K562 (cell line): Measurements from ENCODE around the gene CCN5. TPM values are rescaled to one million over a fixed set of nuclear protein-coding genes. Genes with fewer than 3 reads are reported as not detected.

ENCODE experiments used
- ATAC-seq: fragments of 200-7000 bp; cut with Tn5 transposase; 3 replicates; pipeline ENCODE4 v1.9.1; 2020; ENCODE audit warnings: moderate library complexity
- BruUV-seq: library from RNA; stranded (reverse); fragments of 400-500 nt; replicated peaks from 2 replicates; lab custom pipeline; 2021; lab: Mats Ljungman, UMichigan
- CTCF ChIA-PET: fragments of 300-600 bp; formaldehyde crosslinking; extraction: SDS; loops from one replicate; lab custom pipeline; 2021; ENCODE audit warnings: low intra/inter-chr PET ratio; lab: Yijun Ruan, JAX
- POLR2A ChIA-PET: fragments of 300-600, 350-650 bp; sonication (Branson Sonifier 250); formaldehyde crosslinking; extraction: SDS; loops from one replicate; lab custom pipeline; 2021; ENCODE audit warnings: antibody characterized with exemption, inconsistent platforms; lab: Yijun Ruan, JAX
- DNase-seq, 4 experiments: peaks; one replicate each; pipeline versions ENCODE4 v3.0.0 to v3.0.0-alpha.2; 2011 to 2018; ENCODE audit warnings: low spot score in 3 of 4, mixed read lengths in 3 of 4; ENCODE audit errors: extremely low read depth in 1 of 4
- FAIRE-seq: peaks from 2 replicates; lab custom pipeline; 2011; peaks lifted over from hg19 to GRCh38; lab: Jason Lieb, UNC
- H2AFZ ChIP-seq: 2 replicates; pipeline ENCODE4 v1.6.0; 2011; ENCODE audit warnings: low read depth, low read length, control low read depth, inconsistent platforms
- H3K27ac ChIP-seq: fragments of 200-600 bp; 3 replicates; pipeline ENCODE4 v1.8.0; 2011; ENCODE audit warnings: low read depth, mild to moderate bottlenecking, control low read depth, inconsistent platforms, low read length, moderate library complexity, mixed read lengths; ENCODE audit errors: extremely low read depth
- H3K27me3 ChIP-seq, 2 experiments: fragments of 300-600 bp in 1 of 2; 2 replicates in 1 of 2; 3 replicates in 1 of 2; pipeline versions ENCODE4 v1.6.0 to v1.8.0; 2011; ENCODE audit warnings: inconsistent platforms in 2 of 2, low read length in 2 of 2, mild to moderate bottlenecking in 1 of 2, mixed read lengths in 1 of 2, moderate library complexity in 1 of 2; ENCODE audit not compliant: control insufficient read depth in 2 of 2, insufficient read depth in 2 of 2
- H3K36me3 ChIP-seq: fragments of 300-600 bp; 3 replicates; pipeline ENCODE4 v1.8.0; 2011; ENCODE audit warnings: mild to moderate bottlenecking, low read length, inconsistent platforms; ENCODE audit not compliant: control insufficient read depth, insufficient read depth
- H3K4me1 ChIP-seq, 2 experiments: fragments of 200-600 bp in 1 of 2; replicated peaks in 1 of 2; 2 replicates in 1 of 2; 3 replicates in 1 of 2; pipeline versions ENCODE4 v1.5.1 to v1.8.0; 2011; ENCODE audit warnings: inconsistent platforms in 2 of 2, low read length in 2 of 2, mild to moderate bottlenecking in 1 of 2, mixed read lengths in 1 of 2, moderate library complexity in 1 of 2; ENCODE audit not compliant: control insufficient read depth in 2 of 2, insufficient read depth in 2 of 2
- H3K4me2 ChIP-seq: 2 replicates; pipeline ENCODE4 v1.6.1; 2011; ENCODE audit warnings: low read length, control low read depth, inconsistent platforms, mixed read lengths; ENCODE audit not compliant: insufficient read depth
- H3K4me3 ChIP-seq: fragments of 200-600 bp; sonication (generic), shearing (Covaris generic); 2 replicates; pipeline ENCODE4 v1.5.1; 2016; ENCODE audit warnings: control low read depth, inconsistent platforms
- H3K79me2 ChIP-seq: fragments of 200-600 bp; 3 replicates; pipeline ENCODE4 v1.8.0; 2011; ENCODE audit warnings: low read length, inconsistent platforms; ENCODE audit not compliant: control insufficient read depth, insufficient read depth
- H3K9ac ChIP-seq, 2 experiments: 2 replicates each; pipeline versions ENCODE4 v1.6.0 to v1.6.1; 2011; ENCODE audit warnings: low read depth in 2 of 2, low read length in 2 of 2, control low read depth in 1 of 2, inconsistent platforms in 1 of 2, mild to moderate bottlenecking in 1 of 2, mixed read lengths in 1 of 2; ENCODE audit not compliant: insufficient read depth in 1 of 2
- H3K9me1 ChIP-seq: one replicate; pipeline ENCODE4 v1.6.0; 2011; ENCODE audit warnings: inconsistent platforms, mild to moderate bottlenecking, low read length, moderate library complexity; ENCODE audit not compliant: control insufficient read depth, insufficient read depth
- H3K9me3 ChIP-seq: replicated peaks from 2 replicates; pipeline ENCODE4 v1.5.1; 2011; ENCODE audit warnings: low read depth, low read length, inconsistent platforms; ENCODE audit not compliant: control insufficient read depth, insufficient read depth
- H4K20me1 ChIP-seq: replicated peaks from 2 replicates; pipeline ENCODE4 v1.6.1; 2011; ENCODE audit warnings: low read length, inconsistent platforms, mixed read lengths; ENCODE audit not compliant: control insufficient read depth, insufficient read depth
- ATF1 ChIP-seq, 2 experiments: fragments of 450-650 bp in 1 of 2; IDR thresholded peaks; 2 replicates each; pipeline ENCODE4 v1.6.1; 2016; ENCODE audit warnings: missing compliant biosample characterization in 1 of 2, missing genetic modification characterization in 1 of 2
- BRD4 ChIP-seq: fragments of 200-600 bp; sonication (generic); IDR thresholded peaks from 2 replicates; pipeline ENCODE4 v1.6.1; 2017; ENCODE audit warnings: inconsistent platforms
- EP400 ChIP-seq: fragments of 450-650 bp; IDR thresholded peaks from 2 replicates; pipeline ENCODE4 v1.6.1; 2017; ENCODE audit warnings: antibody characterized with exemption, mild to moderate bottlenecking, moderate library complexity
- GTF2E2 ChIP-seq: fragments of 200-800 bp; sonication (Bioruptor generic); IDR thresholded peaks from 2 replicates; pipeline ENCODE4 v1.6.1; 2016; ENCODE audit warnings: missing genetic modification characterization, missing compliant biosample characterization
- NCOR1 ChIP-seq: fragments of 450-650 bp; IDR thresholded peaks from 2 replicates; pipeline ENCODE4 v1.6.1; 2016; ENCODE audit warnings: mild to moderate bottlenecking, moderate library complexity
- OTX1 ChIP-seq: fragments of 450-650 bp; formaldehyde crosslinking; IDR thresholded peaks from 2 replicates; pipeline ENCODE4 v1.4.0; 2022; ENCODE audit warnings: mild to moderate bottlenecking
- SAFB ChIP-seq: fragments of 200-400 bp; formaldehyde crosslinking; IDR thresholded peaks from 2 replicates; pipeline ENCODE4 v1.6.1; 2017; ENCODE audit warnings: low read depth, low read length, borderline replicate concordance
- STAT5B ChIP-seq: fragments of 250-450 bp; sonication (Bioruptor Pico); IDR thresholded peaks from 2 replicates; pipeline ENCODE4 v1.8.0; 2021; ENCODE audit warnings: mild to moderate bottlenecking, inconsistent platforms
- ZBTB17 ChIP-seq: fragments of 450-650 bp; formaldehyde crosslinking; IDR thresholded peaks from 2 replicates; pipeline ENCODE4 v1.4.0; 2020; ENCODE audit warnings: mild to moderate bottlenecking
- ZNF23 ChIP-seq: fragments of 250-450 bp; sonication (Bioruptor Pico); IDR thresholded peaks from 2 replicates; pipeline ENCODE4 v1.4.0; 2020; ENCODE audit warnings: mild to moderate bottlenecking
- ZNF274 ChIP-seq: IDR thresholded peaks from 2 replicates; pipeline ENCODE4 v1.6.1; 2011; ENCODE audit warnings: low read depth, mild to moderate bottlenecking, low read length, moderate library complexity, borderline replicate concordance
- ZNF561 ChIP-seq: fragments of 450-650 bp; formaldehyde crosslinking; conservative IDR thresholded peaks from 2 replicates; pipeline ENCODE4 v1.4.0; 2020; ENCODE audit warnings: mild to moderate bottlenecking, moderate library complexity
- ZNF584 ChIP-seq: fragments of 200-800 bp; sonication (Bioruptor generic); IDR thresholded peaks from 2 replicates; pipeline ENCODE4 v1.6.1; 2016; ENCODE audit warnings: low read depth, mild to moderate bottlenecking, missing genetic modification characterization, missing compliant biosample characterization
- WGBS: fragments of 100-300 bp; shearing (Covaris generic); methylation state at CpG from one replicate; pipeline ENCODE4 v1.1.6; 2016; ENCODE audit warnings: low coverage, mixed read lengths; ENCODE audit not compliant: insufficient coverage; ENCODE audit errors: missing lambda C conversion rate; 5-methylcytosine and 5-hydroxymethylcytosine counted together
- in situ Hi-C: fragments of 300-500 bp; cut with MboI; formaldehyde crosslinking; loops from 4 replicates; pipeline ENCODE4 v1.15.0; 2018; ENCODE audit warnings: inconsistent platforms, mixed read lengths
- intact Hi-C: fragments of 100-400 bp; cut with micrococcal nuclease; formaldehyde crosslinking; loops from 2 replicates; pipeline ENCODE4 v1.14.2; 2022
- polyA plus RNA-seq, 8 experiments: library from polyadenylated mRNA; depleted of rRNA in 4 of 8; stranded (reverse) in 5 of 8; unstranded in 3 of 8; fragments of >200 nt; fragmentation: Nextera tagmentation in 2 of 8; fragmentation: Illumina TruSeq in 1 of 8; extraction: Ambion mirVana in 2 of 8; extraction: Trizol in 1 of 8; gene quantifications; 2 replicates each; pipeline versions ENCODE4 v1.2.1 to v1.2.3, GENCODE V29; 2011 to 2014; ENCODE audit warnings: inconsistent platforms in 1 of 8, missing spikeins in 1 of 8
- total RNA-seq, 7 experiments: library from RNA; depleted of rRNA in 6 of 7; stranded (reverse); fragments of >200 nt in 6 of 7; fragmentation: Illumina TruSeq in 2 of 7; extraction: Trizol in 2 of 7; gene quantifications; 2 replicates each; pipeline versions ENCODE4 v1.2.1 to v1.2.3, GENCODE V29; 2011 to 2021; ENCODE audit warnings: low replicate concordance in 1 of 7
- TF ChIP-seq, protein P1 (sequence below): fragments of 450-650 bp; conservative IDR thresholded peaks from 2 replicates; pipeline ENCODE4 v1.6.1; 2016; ENCODE audit warnings: missing genetic modification characterization, low read depth, mild to moderate bottlenecking, control low read depth, missing compliant biosample characterization
- TF ChIP-seq, protein P2 (sequence below): fragments of 250-450 bp; sonication (Bioruptor Pico); IDR thresholded peaks from 2 replicates; pipeline ENCODE4 v1.5.0; 2020; ENCODE audit warnings: mild to moderate bottlenecking, borderline replicate concordance
- TF ChIP-seq, protein P3 (sequence below), 2 experiments: fragments of 250-450 bp in 1 of 2; fragments of 450-650 bp in 1 of 2; sonication (Bioruptor Pico) in 1 of 2; IDR thresholded peaks; 2 replicates each; pipeline versions ENCODE4 v1.6.1 to v1.8.0; 2016 to 2021; ENCODE audit warnings: mild to moderate bottlenecking in 2 of 2, moderate library complexity in 2 of 2, missing compliant biosample characterization in 1 of 2, missing genetic modification characterization in 1 of 2

The CCN5 gene
- total and polyA plus RNA-seq, 9 of the 15 experiments (the other 6 are each of a cell fraction or from before 2014, with no cell fraction given), result not detected

DNA sequence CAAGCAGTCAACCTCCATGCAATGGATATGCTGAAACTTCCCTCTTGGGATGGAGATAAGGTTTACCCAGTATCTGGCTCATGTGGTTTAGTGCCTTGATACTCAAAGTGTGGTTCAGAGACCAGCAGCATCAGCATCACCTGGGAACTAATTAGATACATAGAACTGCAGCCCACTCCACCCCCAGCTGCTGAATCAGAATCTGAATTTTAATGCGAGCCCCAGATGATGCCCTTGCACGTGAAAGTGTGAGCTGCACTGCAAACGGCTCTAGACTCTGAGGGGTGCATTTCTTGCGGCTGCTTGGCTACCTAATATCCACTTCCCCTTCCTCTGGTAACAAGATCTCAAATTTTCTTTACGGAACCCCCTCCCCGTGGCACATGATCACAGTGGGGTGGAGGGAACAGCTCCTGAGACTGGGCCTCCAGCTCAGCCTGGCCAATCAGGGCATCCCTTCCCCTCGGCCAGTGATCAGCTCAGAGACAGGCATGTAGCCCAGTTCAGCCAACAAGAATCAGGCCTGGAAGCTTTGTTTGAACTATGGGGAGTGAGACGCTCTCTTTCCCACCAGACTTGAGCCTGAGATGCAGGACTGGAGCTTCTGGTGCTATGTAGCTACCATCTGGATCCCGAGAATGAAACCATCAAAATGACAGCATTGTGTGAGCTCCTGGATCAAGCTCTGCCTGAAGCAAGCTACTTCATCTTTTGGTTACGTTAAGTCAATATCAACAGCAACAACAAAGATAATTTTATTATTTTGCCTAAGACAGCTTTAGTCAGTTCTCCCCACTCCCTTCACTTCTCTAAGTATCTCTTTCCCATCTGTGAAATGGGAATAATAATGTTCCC is 43.3 kb downstream of the CCN5 start:
- Histone ChIP-seq H3K36me3 (no peaks in the 10 kb centered on the region), H3K4me3 (no peak overlapping the region), H4K20me1 (no peaks in the 10 kb centered on the region; the same call in none of the 2 replicates), H3K4me2 (no peak overlapping the region)
- FAIRE-seq, result no peak
- BruUV-seq, result no TSS peak
- intact Hi-C loops, result no loop called here
- CTCF ChIA-PET, result no interaction called here
- under 1% methylated on average over 10 of the region's 10 CpGs for WGBS
- no peak for TF ChIP-seq ZNF584 (CRISPR knock-in tag)
- TF ChIP-seq OTX1 (CRISPR knock-in tag), result no peak
- TF ChIP-seq GTF2E2 (tag), result no peak
- TF ChIP-seq ATF1 (CRISPR knock-in tag; IDR thresholded peaks at IDR 0.05), result no peak
- TF ChIP-seq ATF1 (tag; IDR thresholded peaks at IDR 0.05), result no peak
- no peak for TF ChIP-seq ZNF23 (CRISPR knock-in tag)
- TF ChIP-seq ZBTB17 (CRISPR knock-in tag), result no peak
- no peak for TF ChIP-seq STAT5B (CRISPR knock-in tag)
- no peak for TF ChIP-seq ZNF561 (CRISPR knock-in tag)
- TF ChIP-seq, protein P1, sequence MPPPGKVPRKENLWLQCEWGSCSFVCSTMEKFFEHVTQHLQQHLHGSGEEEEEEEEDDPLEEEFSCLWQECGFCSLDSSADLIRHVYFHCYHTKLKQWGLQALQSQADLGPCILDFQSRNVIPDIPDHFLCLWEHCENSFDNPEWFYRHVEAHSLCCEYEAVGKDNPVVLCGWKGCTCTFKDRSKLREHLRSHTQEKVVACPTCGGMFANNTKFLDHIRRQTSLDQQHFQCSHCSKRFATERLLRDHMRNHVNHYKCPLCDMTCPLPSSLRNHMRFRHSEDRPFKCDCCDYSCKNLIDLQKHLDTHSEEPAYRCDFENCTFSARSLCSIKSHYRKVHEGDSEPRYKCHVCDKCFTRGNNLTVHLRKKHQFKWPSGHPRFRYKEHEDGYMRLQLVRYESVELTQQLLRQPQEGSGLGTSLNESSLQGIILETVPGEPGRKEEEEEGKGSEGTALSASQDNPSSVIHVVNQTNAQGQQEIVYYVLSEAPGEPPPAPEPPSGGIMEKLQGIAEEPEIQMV (tag), result no peak
- TF ChIP-seq, protein P2, sequence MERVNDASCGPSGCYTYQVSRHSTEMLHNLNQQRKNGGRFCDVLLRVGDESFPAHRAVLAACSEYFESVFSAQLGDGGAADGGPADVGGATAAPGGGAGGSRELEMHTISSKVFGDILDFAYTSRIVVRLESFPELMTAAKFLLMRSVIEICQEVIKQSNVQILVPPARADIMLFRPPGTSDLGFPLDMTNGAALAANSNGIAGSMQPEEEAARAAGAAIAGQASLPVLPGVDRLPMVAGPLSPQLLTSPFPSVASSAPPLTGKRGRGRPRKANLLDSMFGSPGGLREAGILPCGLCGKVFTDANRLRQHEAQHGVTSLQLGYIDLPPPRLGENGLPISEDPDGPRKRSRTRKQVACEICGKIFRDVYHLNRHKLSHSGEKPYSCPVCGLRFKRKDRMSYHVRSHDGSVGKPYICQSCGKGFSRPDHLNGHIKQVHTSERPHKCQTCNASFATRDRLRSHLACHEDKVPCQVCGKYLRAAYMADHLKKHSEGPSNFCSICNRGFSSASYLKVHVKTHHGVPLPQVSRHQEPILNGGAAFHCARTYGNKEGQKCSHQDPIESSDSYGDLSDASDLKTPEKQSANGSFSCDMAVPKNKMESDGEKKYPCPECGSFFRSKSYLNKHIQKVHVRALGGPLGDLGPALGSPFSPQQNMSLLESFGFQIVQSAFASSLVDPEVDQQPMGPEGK, result no peak
- TF ChIP-seq NCOR1, result no peak
- TF ChIP-seq, protein P3, sequence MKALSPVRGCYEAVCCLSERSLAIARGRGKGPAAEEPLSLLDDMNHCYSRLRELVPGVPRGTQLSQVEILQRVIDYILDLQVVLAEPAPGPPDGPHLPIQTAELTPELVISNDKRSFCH (CRISPR knock-in tag; IDR thresholded peaks at IDR 0.05), result no peak
- TF ChIP-seq, protein P3 (tag; IDR thresholded peaks at IDR 0.05), result no peak
- TF ChIP-seq EP400, result no peak
- no peak for TF ChIP-seq SAFB
- no peak for TF ChIP-seq BRD4
- no peak for TF ChIP-seq ZNF274
- TF ChIP-seq, all 486 proteins: peak for 0
- Histone ChIP-seq H3K27me3 (peaks cover 12 to 84% of the 10 kb centered on the region in 2 experiments; a peak in 4 of 5 replicates), H3K9me1 (no peaks in the 10 kb centered on the region), H3K4me1 (peaks cover 0 to 7% of the 10 kb centered on the region in 2 experiments; a peak in 1 of 5 replicates), H3K9me3 (no peaks in the 10 kb centered on the region), H3K79me2 (no peaks in the 10 kb centered on the region), H3K9ac (no peak overlapping the region), H3K27ac (no peak overlapping the region), H2AFZ (no peak overlapping the region)
- POLR2A ChIA-PET, result interaction anchor here (0.6 to 2.5 kb wide), 4 partner anchors 10 to 962 kb away, joined by 3 to 6 read pairs (median 3); no protein-coding TSS in a partner anchor
- in situ Hi-C loops, result no loop called here
- ATAC-seq (no peak), DNase-seq (no peak)
